Heart left ventricle (tissue), 13 donors: ENCODE measurements around the gene LIMK2.

Experiments
- CTCF ChIP-seq, 12 donors: fragments of 200-600 bp; sonication (generic) in 4 of 12; IDR thresholded peaks; one replicate each; pipeline versions ENCODE4 v1.5.0 to v1.8.0; 2018 to 2022; ENCODE audit warnings: antibody characterized with exemption in 12 of 12, mild to moderate bottlenecking in 5 of 12
- POLR2A ChIP-seq, 2 donors: fragments of 450-650 bp; IDR thresholded peaks; one replicate each; pipeline ENCODE4 v1.6.1; 2017; ENCODE audit warnings: antibody characterized with exemption in 2 of 2, mild to moderate bottlenecking in 2 of 2, moderate library complexity in 2 of 2
- donor health status: ischemic (EF 13 %, LVEDD 7.1; RV severe dilation, severe dysfunction).
- donor health status: DM: no; HTN: yes; CAD: no.
- donor health status: DM: no; HTN: no; CAD: no.
- donor health status: ischemic (EF 25% LVEDD 6.9; RV normal size, moderate dysfunction).
- donor health status: ischemic (EF 25% LVEDD 5.7; RV mildly dilated, moderate dysfunction).
- donor health status: ischemic (EF 35%, LVEDD 5.7; RV mildly dilated, moderate dysfunction).
- donor health status: nonischemic (EF 11% LVEDD 7.7; RV severe dilation, severe dysfunction).
- donor health status: DM: yes; HTN: yes; CAD: no.
- donor health status: PGD.
- donor health status: ischemic (EF 29% LVEDD 5.4; RV normal size, mild dysfunction).
- donor health status: nonischemic (EF 23%, LVEDD 6.1; RV moderate dilation, normal function).

GRCh38 chr22:31178859-31179258 lies 33.2 kb upstream of the LIMK2 start:
- TF ChIP-seq CTCF (IDR thresholded peaks at IDR 0.05) (no peak), POLR2A (IDR thresholded peaks at IDR 0.05) (no peak)
